A204.1 (cell line): ENCODE measurements around the gene ROR1.
"Not testable (repeated sequence)": the region's sequence is repeated elsewhere in the genome, so short reads cannot be mapped to it uniquely, and the experiment has no call there.

Experiments
- FAIRE-seq: peaks from 2 replicates; lab custom pipeline; 2012; peaks lifted over from hg19 to GRCh38; lab: Jason Lieb, UNC

Gene ROR1

DNA sequence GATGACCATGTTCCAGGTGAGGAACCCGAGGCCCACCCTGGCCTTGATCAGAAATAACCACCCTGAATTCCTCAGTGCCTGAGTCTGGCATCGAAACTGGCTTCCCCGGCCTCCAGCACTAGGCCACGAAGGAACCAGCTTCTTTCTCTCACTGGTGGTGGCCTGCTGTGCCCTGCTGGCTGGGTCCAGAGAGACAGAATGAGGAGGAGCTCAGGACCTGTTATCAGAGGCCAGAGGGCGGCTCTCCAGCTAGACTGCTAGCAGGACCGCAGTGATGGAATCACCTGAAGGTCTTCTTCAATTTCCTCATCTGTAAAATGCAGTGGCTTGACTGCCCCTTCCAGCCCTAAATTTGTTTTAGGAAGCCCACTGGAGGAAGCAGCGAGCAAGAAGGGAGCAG, 20.5 kb downstream of the ROR1 start:
- FAIRE-seq: no peak

DNA sequence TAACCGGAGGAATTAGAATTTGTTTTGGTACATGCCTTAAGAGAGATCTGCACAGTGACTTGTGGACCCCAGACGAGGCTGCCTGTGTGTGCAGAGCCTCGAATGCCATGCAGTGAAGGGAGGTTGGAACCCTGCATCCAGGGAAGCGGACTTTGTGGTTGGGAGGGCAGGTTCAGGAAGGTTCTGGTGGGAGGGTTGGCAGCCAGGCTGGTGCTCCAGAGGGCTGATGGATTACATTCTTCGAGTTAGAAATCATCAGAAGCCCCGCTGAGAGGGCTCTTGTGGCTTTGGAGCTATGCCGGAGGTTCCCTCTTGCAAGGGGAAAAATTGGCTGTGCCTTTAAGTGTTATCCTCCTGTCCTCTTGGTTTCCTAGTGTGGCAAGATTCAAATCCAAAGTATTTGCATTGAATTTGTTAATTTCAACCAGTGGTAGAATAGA, 21.1 kb downstream of the ROR1 start:
- FAIRE-seq: no peak

DNA sequence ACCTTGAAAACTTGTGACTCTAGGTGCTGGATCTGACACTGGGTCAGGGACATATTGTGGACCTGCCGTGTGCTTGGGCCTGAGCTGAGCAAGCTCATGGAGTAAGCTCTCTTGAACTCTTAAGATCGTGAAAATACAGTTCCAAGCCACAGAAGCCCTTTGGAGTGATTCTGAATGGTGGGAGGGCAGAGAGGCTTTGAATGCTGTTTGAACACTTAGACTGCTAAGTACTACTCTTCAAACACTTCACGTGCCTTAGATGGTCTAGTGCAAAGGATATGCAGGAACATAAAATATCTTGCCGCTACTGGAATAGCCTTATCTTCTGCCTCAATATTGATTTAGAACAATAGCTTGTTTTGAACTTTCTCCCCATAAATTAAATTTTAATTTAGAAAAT, 21.6 kb downstream of the ROR1 start:
- no peak for FAIRE-seq

DNA sequence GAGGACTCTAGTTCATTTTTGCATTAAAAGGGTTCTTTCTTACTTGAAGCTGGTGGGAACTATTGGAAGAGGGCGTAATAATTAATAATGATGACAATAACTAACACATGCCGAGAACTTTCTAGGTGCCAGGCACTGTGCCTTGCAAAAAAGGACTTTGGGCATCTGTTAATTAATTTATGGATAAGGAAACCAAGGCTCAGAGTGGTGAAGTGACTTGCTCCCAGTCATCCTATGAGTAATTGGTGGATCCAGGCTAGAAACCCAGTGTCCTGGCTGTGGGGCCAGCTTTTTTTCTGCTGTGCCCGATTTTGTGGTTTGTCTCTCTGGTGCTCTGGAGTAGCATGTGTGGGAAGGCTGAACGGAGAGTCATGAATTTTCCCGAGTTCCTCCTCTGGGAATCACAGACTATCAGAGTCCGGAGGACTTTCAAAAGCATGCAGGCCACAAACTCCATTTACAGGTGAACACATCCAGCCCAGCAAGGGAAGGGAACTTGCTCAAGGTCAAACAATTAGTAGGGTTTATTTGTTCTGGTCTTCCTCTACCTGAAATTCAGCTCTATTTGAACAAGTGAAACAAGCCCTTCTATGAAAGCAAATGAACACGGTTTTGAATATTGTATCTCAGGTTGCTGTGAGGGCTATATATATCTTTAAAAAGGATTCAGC, 23.4 kb downstream of the ROR1 start:
- no peak for FAIRE-seq

DNA sequence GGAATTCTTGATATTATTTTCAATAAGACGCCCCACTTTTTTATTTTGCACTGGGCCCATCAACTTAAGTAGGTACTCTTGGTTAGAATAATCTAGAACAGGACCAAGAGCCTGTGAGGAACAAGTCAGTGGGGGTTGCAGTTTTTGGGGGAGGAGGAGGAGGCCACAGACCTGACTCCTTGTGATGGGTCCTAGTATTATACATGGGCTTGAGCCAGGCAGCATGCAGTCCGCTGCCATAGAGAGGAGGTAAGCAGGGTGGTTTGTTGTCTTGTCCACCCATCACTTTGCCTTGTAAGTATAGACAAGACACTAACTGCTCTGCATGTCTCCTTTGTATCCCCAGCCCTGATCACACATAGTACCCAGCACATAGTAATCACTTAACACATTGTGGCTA, 24.5 kb downstream of the ROR1 start:
- FAIRE-seq: no peak

DNA sequence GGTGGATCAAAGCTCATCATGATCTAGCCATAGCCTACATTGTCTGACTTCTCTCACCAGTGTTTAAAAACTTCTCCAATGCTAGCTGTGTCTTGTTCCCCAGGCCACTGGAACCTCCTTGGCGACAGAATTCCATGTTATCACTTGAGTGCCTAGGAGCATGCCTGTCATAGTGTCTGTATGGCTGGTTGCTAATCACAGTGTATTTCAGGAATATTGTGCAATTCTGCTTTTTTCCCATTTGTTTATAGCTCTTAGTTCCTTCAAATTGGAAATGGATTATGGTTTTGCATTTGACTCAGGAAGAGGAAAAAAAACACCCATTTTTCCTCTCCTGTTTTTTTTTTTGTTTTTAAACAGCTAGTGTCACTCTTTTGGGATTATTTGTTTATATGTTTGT, 25.5 kb downstream of the ROR1 start:
- no peak for FAIRE-seq

DNA sequence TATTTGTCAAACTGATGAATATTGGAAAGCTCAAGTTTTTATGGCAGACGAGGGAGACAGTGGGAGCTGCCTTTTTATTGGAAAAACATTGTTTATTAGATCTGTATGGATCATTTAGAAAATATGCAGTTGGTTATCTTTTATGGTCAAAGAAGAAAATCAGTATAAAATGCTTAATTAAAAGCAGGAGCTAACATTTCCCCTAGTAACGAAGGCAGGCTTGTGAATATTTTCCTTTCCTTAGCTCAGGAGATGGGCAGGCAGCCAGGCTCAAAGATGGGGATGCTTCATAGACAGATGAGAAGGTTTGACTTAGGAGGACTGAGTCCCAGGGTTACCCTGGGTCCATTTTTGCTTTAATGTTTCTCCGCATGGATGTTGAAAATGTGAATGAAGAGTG, 26.0 kb downstream of the ROR1 start:
- FAIRE-seq: no peak

DNA sequence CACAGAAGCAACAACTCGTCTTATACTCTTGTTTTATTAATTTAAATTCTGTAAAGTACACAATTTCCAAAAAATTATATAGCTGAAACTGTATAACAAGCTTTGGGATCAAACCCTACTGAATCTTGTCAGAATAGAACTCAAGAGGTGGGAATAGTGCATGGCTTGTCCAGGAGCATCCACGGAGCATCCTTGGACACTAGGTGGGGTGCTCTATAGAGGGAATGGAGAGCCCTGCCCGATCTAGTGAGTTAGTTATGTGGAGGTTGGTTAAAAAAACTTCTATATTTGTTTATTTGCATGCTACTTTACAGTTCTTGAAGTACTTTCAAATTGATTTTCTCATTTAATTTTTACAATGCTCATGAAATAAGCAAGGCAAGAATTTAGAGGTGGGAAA, 28.3 kb downstream of the ROR1 start:
- FAIRE-seq: no peak

DNA sequence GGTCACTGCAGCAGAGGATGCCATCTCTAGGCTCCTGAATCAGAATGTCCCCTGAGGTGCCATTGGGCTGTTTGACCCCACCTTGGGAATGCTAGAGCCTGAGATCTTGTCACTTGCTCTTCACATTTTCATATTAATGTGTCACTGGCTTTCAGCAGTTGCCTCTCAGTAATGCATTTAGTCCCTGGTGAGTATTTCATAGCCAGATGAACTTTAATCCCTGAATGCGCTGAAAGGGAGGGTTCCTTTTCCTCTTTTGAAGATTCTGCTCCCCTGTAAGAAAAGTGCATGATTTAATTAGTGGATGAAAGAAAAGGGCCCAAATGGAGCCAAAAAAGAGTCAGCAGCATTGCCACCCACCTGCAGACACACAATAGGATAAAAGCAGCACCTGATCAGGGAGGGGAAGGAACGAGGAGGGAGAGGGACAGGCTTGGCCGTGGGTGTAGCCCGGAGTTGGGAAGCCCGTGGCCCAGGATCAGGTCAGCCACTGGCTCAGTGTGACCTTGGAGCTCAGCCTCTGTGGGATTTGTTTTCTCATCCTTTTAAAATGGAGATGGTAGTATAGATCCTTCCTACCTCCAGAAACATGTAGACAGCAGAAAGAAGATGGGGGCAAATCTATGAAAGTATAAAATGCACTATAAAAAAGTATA, 31.1 kb downstream of the ROR1 start:
- no peak for FAIRE-seq

DNA sequence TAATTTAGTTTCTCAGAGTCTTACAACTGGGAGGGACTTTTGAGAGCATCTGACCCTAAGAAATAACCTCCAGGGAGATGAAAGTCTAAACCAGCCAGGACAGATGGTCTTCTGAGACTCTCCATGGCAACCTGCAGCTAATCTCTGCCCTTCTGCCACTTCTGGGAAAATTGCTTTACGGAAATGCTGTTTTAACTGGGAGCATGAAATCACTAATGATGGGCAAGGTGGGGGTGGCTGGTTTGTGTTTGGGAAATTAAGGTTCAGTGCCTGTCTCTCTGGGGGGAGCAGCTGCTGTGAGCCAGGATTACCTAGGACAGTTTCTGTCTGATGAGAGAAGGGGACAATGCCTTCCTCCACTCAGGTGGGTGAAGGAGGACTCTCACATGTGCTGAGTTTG, 33.2 kb downstream of the ROR1 start:
- FAIRE-seq: no peak

DNA sequence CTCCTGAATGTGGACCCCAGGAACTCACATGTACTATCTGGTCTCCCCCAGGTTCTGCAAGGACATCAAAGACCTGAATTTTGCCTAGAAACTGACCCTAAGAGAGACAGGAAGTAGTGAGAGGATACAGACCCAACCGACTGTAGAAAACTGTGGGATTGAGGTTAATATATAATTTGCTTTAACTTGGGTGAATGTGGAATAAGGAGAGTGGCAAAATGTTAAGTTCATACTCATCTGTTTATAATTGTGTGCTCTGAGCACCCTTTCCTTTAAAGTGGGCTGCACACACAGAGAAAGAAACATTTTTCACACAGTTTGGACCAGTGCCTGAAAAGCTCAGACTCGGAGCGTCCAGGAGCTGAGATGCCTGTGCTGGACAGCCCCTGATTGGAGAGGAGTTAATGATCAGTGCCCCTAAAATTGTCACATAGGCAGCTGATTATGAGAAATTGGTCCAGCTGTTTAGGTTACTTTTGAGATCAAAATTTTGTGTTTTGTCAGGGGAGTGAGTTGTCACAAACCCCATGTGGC, 37.2 kb downstream of the ROR1 start:
- no peak for FAIRE-seq

DNA sequence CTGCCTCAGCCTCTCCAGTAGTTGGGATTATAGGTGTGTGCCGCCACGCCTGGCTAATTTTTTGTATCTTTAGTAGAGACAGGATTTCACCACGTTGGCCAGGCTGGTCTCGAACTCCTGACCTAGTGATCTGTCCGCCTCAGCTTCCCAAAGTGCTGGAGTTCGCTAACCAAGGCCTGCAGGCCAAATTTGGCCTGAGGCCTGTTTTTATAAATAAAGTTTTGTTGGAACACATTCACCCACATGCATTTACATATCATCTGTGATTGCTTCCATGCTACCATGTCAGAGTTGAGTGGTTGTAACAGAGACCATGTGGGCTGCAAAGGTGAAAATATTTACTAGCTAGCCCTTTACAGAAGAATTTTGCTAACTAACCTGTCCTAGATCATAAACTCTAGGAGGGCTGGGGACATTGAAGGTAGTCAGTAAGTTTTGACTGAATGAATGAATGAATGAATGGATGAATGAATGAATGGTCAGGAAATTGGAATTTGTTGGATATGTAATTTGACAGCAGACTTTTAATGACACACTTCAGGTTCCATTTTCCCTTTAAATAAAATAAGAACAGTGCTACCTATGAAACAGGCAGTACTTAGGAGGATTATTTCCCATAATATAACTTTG, 38.4 kb downstream of the ROR1 start:
- FAIRE-seq: no peak

DNA sequence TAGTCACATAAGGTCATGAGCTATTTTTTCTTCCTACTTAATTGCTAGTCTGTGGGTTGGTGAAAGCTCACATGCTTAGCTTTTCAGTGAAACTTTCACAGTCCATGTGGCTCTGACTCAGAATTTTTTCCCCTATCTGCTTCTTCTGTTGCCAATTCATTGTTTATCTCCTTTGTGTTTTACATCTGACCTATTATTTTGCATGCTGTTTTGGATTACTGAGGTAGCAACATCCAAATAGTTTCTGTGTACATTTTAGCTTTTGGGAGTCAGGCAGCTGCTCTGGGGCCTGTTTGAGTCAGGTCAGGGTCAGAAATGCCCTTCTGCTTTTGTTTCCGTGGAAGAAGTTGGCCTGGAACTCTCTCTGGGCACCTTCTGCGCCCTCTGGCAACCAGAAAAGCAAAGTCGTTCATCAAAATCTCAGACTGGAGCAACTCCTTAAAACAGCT, 40.0 kb downstream of the ROR1 start:
- no peak for FAIRE-seq

DNA sequence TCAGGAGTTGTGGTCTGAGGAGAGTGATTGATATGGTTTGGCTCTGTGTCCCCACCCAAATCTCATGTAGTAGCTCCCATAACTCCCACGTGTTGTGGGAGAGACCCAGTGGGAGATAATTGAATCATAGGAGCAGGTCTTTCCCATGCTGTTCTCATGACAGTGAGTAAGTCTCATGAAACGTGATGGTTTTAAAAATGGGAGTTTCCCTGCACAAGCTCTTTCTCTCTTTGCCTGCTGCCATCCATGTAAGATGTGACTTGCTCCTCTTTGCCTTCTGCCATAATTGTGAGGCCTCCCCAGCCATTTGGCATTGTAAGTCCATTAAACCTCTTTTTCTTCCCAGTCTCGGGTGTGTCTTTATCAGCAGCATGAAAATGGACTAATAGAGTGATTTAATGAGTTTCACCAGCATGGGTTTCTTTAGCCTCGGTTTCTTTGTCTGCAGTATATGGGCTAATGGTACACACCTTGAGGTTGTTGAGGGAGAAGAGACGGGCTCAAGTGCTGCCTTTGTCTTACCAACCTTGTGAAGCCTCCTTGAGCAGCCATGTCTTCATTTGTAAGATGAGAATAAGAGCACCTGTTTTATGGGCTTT, 42.5 kb downstream of the ROR1 start:
- FAIRE-seq: not testable (repeated sequence)

DNA sequence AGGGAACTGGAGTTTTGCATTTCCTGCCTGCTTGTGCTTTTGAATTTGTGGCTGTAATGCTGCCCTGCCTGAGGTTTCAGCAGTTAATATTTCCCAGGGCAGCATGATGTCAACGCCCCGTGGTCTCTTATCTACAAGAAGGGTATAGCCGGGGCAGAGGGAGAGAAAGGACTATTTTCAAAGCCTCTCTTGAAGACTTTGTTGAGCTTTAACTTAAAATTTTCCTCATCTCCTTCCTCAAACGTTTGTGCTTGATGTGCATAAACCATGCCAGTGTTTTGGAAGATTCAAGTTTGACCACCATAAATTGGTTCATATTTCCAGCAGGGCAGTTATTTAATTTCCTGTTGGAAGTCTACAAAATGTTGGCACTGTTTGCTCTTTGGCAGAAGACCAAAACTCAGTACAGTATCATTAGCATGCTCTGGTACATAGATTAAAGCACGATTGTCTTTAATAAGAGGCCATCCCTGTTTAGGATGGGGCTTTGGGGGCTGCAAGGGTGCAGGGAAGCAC, 43.4 kb downstream of the ROR1 start:
- FAIRE-seq: no peak

DNA sequence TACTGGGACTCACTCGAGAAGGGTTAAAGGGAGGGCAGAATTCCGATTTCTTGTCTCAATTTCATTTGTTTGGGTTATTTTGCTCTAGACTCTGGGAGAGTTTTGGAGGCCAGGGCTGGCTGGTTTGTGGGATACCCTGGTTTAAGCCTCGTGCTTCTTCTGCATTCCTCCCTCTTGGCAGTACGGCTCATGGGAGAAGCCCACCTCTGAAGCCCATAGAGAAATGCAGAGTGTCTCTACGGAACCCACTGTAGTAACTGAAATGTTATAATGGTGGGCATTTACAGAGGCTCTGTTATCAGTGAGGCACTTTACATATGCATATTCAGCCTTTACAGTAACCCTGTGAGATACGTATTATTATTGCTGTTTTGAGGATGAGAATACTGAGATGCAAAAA, 43.9 kb downstream of the ROR1 start:
- FAIRE-seq: no peak

DNA sequence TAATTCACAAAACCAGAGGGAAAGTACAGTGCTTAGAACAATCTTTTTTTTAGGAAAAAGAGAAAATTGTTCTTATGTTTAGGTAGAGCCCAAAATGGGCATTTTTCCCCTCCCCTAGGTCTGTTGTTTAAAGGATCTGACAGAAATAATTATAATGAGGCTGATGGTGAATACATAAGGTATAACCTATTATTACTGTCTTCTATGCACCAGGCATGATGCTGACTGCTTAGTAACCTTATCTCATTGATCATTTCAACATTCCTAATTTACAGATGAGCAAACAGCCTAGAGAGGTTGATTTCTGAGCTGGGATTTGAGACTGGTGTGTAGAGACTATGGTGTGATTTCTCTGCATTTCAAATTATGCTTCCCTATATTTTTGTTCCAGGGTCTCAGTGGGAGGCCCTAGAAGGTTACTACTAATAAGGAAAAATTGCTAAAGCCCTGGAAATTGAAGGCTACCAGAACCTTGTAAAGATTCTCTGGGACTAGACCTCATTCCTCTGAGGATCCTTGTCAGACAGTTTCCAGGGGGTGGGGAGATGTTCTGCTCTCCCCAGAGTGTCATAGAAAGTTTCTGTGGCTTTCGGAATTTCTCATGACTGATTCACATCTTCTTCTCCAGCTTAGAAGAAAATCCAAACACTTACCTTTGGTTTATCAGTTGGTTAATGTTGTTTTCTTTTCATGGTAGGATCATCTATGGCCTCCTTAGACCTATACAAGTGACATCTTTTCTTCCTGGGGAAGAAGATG, 44.9 kb downstream of the ROR1 start:
- no peak for FAIRE-seq

DNA sequence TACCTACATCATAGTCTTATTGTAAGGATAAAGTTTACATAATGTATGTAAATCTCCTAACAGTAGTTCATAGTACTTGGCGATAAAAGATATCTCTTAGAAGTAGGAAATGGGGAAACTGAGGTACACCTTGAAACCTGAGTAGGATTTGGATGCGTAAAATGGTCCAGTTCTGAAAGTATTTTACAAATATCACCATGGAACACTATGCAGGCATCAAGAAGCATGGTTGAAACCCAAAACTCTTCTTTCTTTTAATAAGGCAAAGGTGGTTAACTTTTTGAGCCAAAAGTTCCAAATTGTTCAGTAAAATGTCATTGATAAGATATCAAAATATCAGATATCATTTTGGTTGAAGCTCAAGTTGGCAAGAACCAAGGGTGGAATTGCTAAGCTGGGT, 46.0 kb downstream of the ROR1 start:
- no peak for FAIRE-seq

DNA sequence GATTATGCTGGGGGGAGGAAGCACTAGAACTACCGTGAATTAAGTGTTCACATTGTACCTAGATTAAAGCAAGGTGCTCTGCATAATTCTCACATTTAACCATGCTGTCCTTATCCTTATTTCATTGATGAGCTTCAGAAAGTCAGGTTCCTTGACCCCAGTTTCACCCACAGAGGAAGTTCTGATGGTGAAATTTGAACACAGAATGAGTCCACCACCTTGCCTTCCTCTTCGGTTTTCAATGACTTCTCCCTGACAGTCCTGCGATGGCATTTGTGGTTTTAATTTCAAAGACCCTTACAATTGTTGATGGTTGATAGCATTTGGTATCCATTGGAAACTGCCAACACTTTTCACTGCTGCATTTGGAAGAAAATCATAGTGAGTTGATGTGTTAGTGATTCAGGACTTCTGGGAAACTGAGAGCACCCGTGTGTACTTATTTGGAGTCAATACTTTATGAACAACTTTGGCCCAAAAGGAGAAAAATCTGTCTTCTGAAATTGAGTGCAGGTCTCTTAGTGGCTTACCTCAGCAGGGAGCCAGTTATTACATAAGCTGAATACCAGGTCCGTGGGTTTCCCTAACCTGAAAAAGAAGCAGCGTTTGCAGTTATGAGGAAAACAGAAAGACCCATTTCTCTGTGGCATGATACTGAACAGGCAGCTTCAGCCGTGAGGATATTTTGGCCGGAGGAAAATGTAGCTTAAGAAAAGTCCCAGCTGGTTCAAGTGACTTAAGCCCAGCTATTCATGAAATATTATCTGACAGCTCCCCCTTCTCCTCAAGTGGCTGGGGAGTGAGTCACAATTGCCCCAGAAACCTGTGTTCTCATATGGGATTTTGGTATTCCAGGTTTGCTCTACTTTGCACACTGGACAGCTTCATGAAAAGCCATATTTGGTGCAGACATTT, 47.5 kb downstream of the ROR1 start:
- no peak for FAIRE-seq

DNA sequence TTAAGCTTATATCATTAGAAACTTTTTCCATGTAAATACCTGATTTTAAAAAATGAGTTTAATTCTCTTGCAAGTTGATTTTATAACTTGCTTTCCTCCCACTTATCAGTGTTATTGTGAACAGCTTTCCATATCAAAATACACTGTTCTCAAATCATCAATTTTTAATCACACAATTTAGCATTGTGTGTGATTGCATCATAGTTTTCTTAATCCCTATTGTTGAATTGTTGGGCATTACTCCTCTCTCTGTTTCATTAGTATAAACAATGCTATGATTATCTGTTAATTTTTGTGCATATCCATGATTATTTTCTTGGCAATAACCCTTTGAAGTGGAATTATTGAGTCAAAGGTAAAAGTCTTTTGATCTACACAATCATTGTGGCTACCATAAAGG, 48.7 kb downstream of the ROR1 start:
- peak; percentile 35 for FAIRE-seq

DNA sequence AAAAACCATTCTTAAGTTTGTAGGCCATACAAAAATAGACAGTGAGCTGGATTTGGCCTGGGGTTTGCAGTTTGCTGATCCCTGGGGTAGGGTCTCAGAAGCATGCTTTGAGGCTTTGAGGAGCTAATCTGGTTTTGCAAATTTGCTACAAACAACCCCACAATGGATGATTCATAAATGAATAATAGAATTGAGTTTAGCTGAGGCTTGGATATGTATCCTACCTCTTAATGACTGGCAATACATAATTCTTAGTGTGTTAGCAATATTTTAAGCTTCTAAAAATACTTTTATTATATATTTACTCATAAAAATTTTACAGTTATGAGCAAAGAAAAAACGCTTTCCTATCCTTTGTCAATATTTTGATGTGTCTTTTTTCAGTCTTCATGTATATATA, 50.6 kb downstream of the ROR1 start:
- FAIRE-seq: no peak
